OCI-LY7 (cell line): ENCODE data around the gene PSMA7. TPM values are rescaled to one million over a fixed set of nuclear protein-coding genes. Genes with fewer than 3 reads are reported as not detected.

Experiments
- BruUV-seq: library from RNA; stranded (reverse); fragments of 400-500 nt; replicated peaks from 2 replicates; lab custom pipeline; 2021; lab: Mats Ljungman, UMichigan
- CTCF ChIA-PET: fragments of 300-600 bp; sonication (Branson Sonifier 250); formaldehyde crosslinking; loops from one replicate; lab custom pipeline; 2022; ENCODE audit warnings: antibody characterized with exemption; ENCODE audit not compliant: unreplicated experiment; lab: Charles Lee
- POLR2A ChIA-PET: fragments of 300-600 bp; sonication (Branson Sonifier 250); formaldehyde crosslinking; loops from one replicate; lab custom pipeline; 2022; ENCODE audit warnings: antibody characterized with exemption; lab: Charles Lee
- DNase-seq: peaks from one replicate; pipeline ENCODE4 v3.0.0-alpha.2; 2015; ENCODE audit warnings: low spot score
- H2AFZ ChIP-seq: fragments of 200-600 bp; sonication (generic), shearing (Covaris generic); 2 replicates; pipeline ENCODE4 v1.6.1; 2014; ENCODE audit warnings: mild to moderate bottlenecking, antibody characterized with exemption, low read length, moderate library complexity
- H3K27ac ChIP-seq: fragments of 200-600 bp; sonication (generic); 2 replicates; pipeline ENCODE4 v1.5.1; 2014; ENCODE audit warnings: mixed run types, low read depth, mild to moderate bottlenecking, moderate library complexity, low read length, inconsistent platforms; ENCODE audit not compliant: poor library complexity, severe bottlenecking
- H3K36me3 ChIP-seq: fragments of 200-600 bp; sonication (generic); 2 replicates; pipeline ENCODE4 v1.6.1; 2014; ENCODE audit warnings: mild to moderate bottlenecking, antibody characterized with exemption, low read length, moderate library complexity, mixed read lengths; ENCODE audit not compliant: insufficient read depth
- H3K4me1 ChIP-seq: fragments of 200-600 bp; sonication (generic); 2 replicates; pipeline ENCODE4 v1.5.1; 2014; ENCODE audit warnings: mild to moderate bottlenecking, low read length; ENCODE audit not compliant: insufficient read depth, poor library complexity, severe bottlenecking
- H3K4me2 ChIP-seq: fragments of 200-600 bp; sonication (generic); 2 replicates; pipeline ENCODE4 v1.6.1; 2014; ENCODE audit warnings: mild to moderate bottlenecking, low read length
- H3K4me3 ChIP-seq: fragments of 200-600 bp; sonication (generic); 2 replicates; pipeline ENCODE4 v1.5.1; 2014; ENCODE audit warnings: mild to moderate bottlenecking, low read depth, low read length; ENCODE audit not compliant: poor library complexity, severe bottlenecking
- H3K79me2 ChIP-seq: fragments of 200-600 bp; sonication (generic); 2 replicates; pipeline ENCODE4 v1.6.1; 2016; ENCODE audit warnings: low read depth, mild to moderate bottlenecking, low read length, moderate library complexity, mixed read lengths; ENCODE audit not compliant: insufficient read depth
- H3K9me2 ChIP-seq: fragments of 200-600 bp; sonication (generic); 2 replicates; pipeline ENCODE4 v1.6.1; 2016; ENCODE audit warnings: mild to moderate bottlenecking, low read length, mixed read lengths; ENCODE audit not compliant: insufficient read depth
- H3K9me3 ChIP-seq: fragments of 200-600 bp; sonication (generic); 2 replicates; pipeline ENCODE4 v1.6.1; 2014; ENCODE audit warnings: mild to moderate bottlenecking, mixed run types, low read length, mixed read lengths
- H4K20me1 ChIP-seq: fragments of 200-600 bp; sonication (generic); 2 replicates; pipeline ENCODE4 v1.6.1; 2014; ENCODE audit warnings: mild to moderate bottlenecking, antibody characterized with exemption, low read length, moderate library complexity, mixed read lengths; ENCODE audit not compliant: insufficient read depth
- CTCF ChIP-seq: fragments of 200-600 bp; sonication (generic); conservative IDR thresholded peaks from 2 replicates; pipeline ENCODE4 v1.5.1; 2014; ENCODE audit warnings: mild to moderate bottlenecking, antibody characterized with exemption, low read length, moderate library complexity, mixed read lengths
- EZH2phosphoT487 ChIP-seq: fragments of 200-600 bp; sonication (generic); IDR thresholded peaks from 2 replicates; pipeline ENCODE4 v1.6.1; 2018; ENCODE audit warnings: low read depth, borderline replicate concordance, mild to moderate bottlenecking, mixed run types, antibody characterized with exemption, low read length, moderate library complexity, mixed read lengths
- intact Hi-C: fragments of 100-400 bp; cut with micrococcal nuclease; formaldehyde crosslinking; loops from one replicate; pipeline ENCODE4 v1.10.0; 2022; ENCODE audit not compliant: unreplicated experiment
- total RNA-seq, 2 experiments: library from RNA; depleted of rRNA in 1 of 2; stranded (reverse); fragments of >200 nt in 1 of 2; shearing (Covaris generic) in 1 of 2; gene quantifications; 2 replicates each; pipeline ENCODE4 v1.2.3, GENCODE V29; 2014 to 2022

Gene PSMA7
- total RNA-seq, 2 experiments from 2014 or later: 247 to 266 TPM

GRCh38 chr20:62174870-62175624 is 31.9 kb upstream of the PSMA7 start:
- ChIA-PET POLR2A (interaction anchor here (1.1 kb wide), 1 partner anchor 10 kb away, joined by 3 read pairs; no protein-coding TSS in a partner anchor), CTCF (no interaction called here)
- BruUV-seq: no TSS peak
- Histone ChIP-seq H3K4me1 (no peaks in the 10 kb centered on the region), H3K4me2 (no peak overlapping the region), H3K9me2 (no peaks in the 10 kb centered on the region), H3K4me3 (no peak overlapping the region), H3K36me3 (peaks cover 4% of the 10 kb centered on the region; the same call in 1 of the 2 replicates), H3K27ac (no peak overlapping the region), H4K20me1 (no peaks in the 10 kb centered on the region), H3K9me3 (no peaks in the 10 kb centered on the region), H3K79me2 (no peaks in the 10 kb centered on the region), H2AFZ (no peak overlapping the region)
- DNase-seq: no peak
- TF ChIP-seq CTCF: no peak
- no peak for TF ChIP-seq EZH2phosphoT487
- intact Hi-C loops: no loop called here

GRCh38 chr20:62174021-62174804 is 31.0 kb upstream of the PSMA7 start:
- H3K79me2 ChIP-seq: no peaks in the 10 kb centered on the region
- no peak overlapping the region for H3K4me2 ChIP-seq
- no peak for TF ChIP-seq CTCF
- no peak for TF ChIP-seq EZH2phosphoT487
- no peak for DNase-seq
- CTCF ChIA-PET: no interaction called here
- BruUV-seq: no TSS peak
- no peaks in the 10 kb centered on the region for H3K9me2 ChIP-seq
- no peaks in the 10 kb centered on the region for H3K4me1 ChIP-seq
- H3K36me3 ChIP-seq: peaks cover 4% of the 10 kb centered on the region; the same call in 1 of the 2 replicates
- H2AFZ ChIP-seq: no peak overlapping the region
- POLR2A ChIA-PET: interaction anchor here (1.1 kb wide), 1 partner anchor 11 kb away, joined by 3 read pairs; no protein-coding TSS in a partner anchor
- H4K20me1 ChIP-seq: no peaks in the 10 kb centered on the region
- no peak overlapping the region for H3K4me3 ChIP-seq
- H3K9me3 ChIP-seq: no peaks in the 10 kb centered on the region
- intact Hi-C loops: no loop called here
- no peak overlapping the region for H3K27ac ChIP-seq
